GM19035 (cell line): ENCODE data around the gene COPG1.
"Not testable (repeated sequence)": the region's sequence is repeated elsewhere in the genome, so short reads cannot be mapped to it uniquely, and the experiment has no call there.

Experiments used
- ATAC-seq: cut with Tn5 transposase; IDR thresholded peaks from one replicate; pipeline ENCODE4 v1.9.1; 2021; ENCODE audit not compliant: unreplicated experiment

The COPG1 gene

GRCh38 chr3:129249284-129250065, at the start of gene COPG1:
Gene COPG1 (plus strand): TSS chr3:129249606. CDS start chr3:129249710, 104 bp downstream.
- ATAC-seq: peak; percentile 86

GRCh38 chr3:129204473-129204872, 44.9 kb upstream of the COPG1 start:
- no peak for ATAC-seq

- no peak for ATAC-seq
Observed at GRCh38 chr3:129205109-129205832, 44.1 kb upstream of the COPG1 start.

- ATAC-seq: no peak
Observed at GRCh38 chr3:129207479-129207878, 41.9 kb upstream of the COPG1 start.

GRCh38 chr3:129211345-129211744, 38.1 kb upstream of the COPG1 start:
- no peak for ATAC-seq

- no peak for ATAC-seq
Observed at GRCh38 chr3:129211772-129212171, 37.6 kb upstream of the COPG1 start.

- no peak for ATAC-seq
Observed at GRCh38 chr3:129213238-129213637, 36.2 kb upstream of the COPG1 start.

- no peak for ATAC-seq
Observed at GRCh38 chr3:129218742-129219141, 30.7 kb upstream of the COPG1 start.

- not testable (repeated sequence) for ATAC-seq
Observed at GRCh38 chr3:129224387-129224786, 25.0 kb upstream of the COPG1 start.

GRCh38 chr3:129224984-129225393, 24.4 kb upstream of the COPG1 start:
- no peak for ATAC-seq

GRCh38 chr3:129226374-129226773, 23.0 kb upstream of the COPG1 start:
- no peak for ATAC-seq

- no peak for ATAC-seq
Observed at GRCh38 chr3:129228891-129229585, 20.4 kb upstream of the COPG1 start.

- ATAC-seq: no peak
Observed at GRCh38 chr3:129230311-129231019, 18.9 kb upstream of the COPG1 start.

- no peak for ATAC-seq
Observed at GRCh38 chr3:129231331-129232119, 17.9 kb upstream of the COPG1 start.

GRCh38 chr3:129233538-129233937, 15.9 kb upstream of the COPG1 start:
- ATAC-seq: peak; percentile 88

- no peak for ATAC-seq
Observed at GRCh38 chr3:129234441-129234840, 15.0 kb upstream of the COPG1 start.

GRCh38 chr3:129235344-129235917, 14.0 kb upstream of the COPG1 start:
- ATAC-seq: no peak

- ATAC-seq: no peak
Observed at GRCh38 chr3:129238945-129239705, 10.3 kb upstream of the COPG1 start.

GRCh38 chr3:129239991-129240390, 9.4 kb upstream of the COPG1 start:
- no peak for ATAC-seq
